ENCODE data around the gene RSPH6A. TPM values are rescaled to one million over a fixed set of nuclear protein-coding genes. Genes with fewer than 3 reads are reported as not detected.

Gene RSPH6A
- total and polyA plus RNA-seq, 2 of the 13 experiments (the other 11 are each of a cell fraction or from before 2014, with no cell fraction given), result 0.07 TPM; not detected in 1

DNA sequence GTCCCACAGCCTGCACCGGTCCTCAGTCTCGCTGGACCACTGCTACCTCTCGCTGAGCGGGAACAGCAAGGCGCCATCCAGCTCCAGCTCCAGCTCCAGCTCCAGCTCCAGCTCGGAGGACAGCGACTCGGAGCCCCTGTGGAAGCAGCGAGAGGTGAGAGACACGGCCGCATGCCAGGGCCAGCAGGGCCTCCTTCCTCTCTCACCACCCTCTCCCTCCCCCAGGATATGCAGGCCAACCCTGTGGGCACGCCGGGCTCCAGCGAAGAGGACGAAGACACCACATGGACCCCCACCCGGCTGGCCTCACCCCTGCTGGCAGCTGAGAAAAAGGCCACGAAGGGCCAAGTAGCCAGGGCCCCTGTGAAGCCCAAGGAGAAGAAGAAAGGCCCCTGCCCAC lies 53.4 kb downstream of the RSPH6A start:
- Histone ChIP-seq H3K4me2 (ENCODE audit: low read depth, low read length) (no peak overlapping the region), H3K4me3 (replicated peaks in 1 of 3; ENCODE audit: insufficient read depth in 1 of 3, low read depth in 2 of 3, low read length in 3 of 3) (no peak overlapping the region), H4K20me1 (ENCODE audit: insufficient read depth, low read length) (no peaks in the 10 kb centered on the region), H3K4me1 (ENCODE audit: insufficient read depth, low read length) (peaks cover 25% of the 10 kb centered on the region), H3K9me3 (ENCODE audit: low read length) (no peaks in the 10 kb centered on the region), H3K9ac (ENCODE audit: insufficient read depth, low read depth, low read length) (no peak overlapping the region), H3K27me3 (ENCODE audit: control insufficient read depth in 1 of 2, insufficient read depth in 2 of 2, low read length in 2 of 2) (peaks cover 12 to 41% of the 10 kb centered on the region in 2 experiments; a peak in 4 of 5 replicates), H2AFZ (ENCODE audit: low read length) (no peak overlapping the region), H3K79me2 (ENCODE audit: insufficient read depth, low read length) (no peaks in the 10 kb centered on the region), H3K36me3 (replicated peaks in 1 of 2; ENCODE audit: control insufficient read depth in 1 of 2, insufficient read depth in 2 of 2, low read length in 2 of 2) (no peaks in the 10 kb centered on the region), H3K27ac (ENCODE audit: extremely low read length, insufficient read depth, low read length) (no peak overlapping the region)
- POLR2A ChIA-PET, result interaction anchor here (1.7 kb wide), 1 partner anchor 8 kb away, joined by 6 read pairs; the partner anchor contains the start of gene SIX5
- CTCF ChIA-PET (ENCODE audit: low intra/inter-chr PET ratio, low total read pairs), result no interaction called here
- TF ChIP-seq, protein P1, sequence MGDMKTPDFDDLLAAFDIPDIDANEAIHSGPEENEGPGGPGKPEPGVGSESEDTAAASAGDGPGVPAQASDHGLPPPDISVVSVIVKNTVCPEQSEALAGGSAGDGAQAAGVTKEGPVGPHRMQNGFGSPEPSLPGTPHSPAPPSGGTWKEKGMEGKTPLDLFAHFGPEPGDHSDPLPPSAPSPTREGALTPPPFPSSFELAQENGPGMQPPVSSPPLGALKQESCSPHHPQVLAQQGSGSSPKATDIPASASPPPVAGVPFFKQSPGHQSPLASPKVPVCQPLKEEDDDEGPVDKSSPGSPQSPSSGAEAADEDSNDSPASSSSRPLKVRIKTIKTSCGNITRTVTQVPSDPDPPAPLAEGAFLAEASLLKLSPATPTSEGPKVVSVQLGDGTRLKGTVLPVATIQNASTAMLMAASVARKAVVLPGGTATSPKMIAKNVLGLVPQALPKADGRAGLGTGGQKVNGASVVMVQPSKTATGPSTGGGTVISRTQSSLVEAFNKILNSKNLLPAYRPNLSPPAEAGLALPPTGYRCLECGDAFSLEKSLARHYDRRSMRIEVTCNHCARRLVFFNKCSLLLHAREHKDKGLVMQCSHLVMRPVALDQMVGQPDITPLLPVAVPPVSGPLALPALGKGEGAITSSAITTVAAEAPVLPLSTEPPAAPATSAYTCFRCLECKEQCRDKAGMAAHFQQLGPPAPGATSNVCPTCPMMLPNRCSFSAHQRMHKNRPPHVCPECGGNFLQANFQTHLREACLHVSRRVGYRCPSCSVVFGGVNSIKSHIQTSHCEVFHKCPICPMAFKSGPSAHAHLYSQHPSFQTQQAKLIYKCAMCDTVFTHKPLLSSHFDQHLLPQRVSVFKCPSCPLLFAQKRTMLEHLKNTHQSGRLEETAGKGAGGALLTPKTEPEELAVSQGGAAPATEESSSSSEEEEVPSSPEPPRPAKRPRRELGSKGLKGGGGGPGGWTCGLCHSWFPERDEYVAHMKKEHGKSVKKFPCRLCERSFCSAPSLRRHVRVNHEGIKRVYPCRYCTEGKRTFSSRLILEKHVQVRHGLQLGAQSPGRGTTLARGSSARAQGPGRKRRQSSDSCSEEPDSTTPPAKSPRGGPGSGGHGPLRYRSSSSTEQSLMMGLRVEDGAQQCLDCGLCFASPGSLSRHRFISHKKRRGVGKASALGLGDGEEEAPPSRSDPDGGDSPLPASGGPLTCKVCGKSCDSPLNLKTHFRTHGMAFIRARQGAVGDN (CRISPR knock-in tag; IDR thresholded peaks at IDR 0.05), result peak; percentile 30
- TF ChIP-seq, protein P2, sequence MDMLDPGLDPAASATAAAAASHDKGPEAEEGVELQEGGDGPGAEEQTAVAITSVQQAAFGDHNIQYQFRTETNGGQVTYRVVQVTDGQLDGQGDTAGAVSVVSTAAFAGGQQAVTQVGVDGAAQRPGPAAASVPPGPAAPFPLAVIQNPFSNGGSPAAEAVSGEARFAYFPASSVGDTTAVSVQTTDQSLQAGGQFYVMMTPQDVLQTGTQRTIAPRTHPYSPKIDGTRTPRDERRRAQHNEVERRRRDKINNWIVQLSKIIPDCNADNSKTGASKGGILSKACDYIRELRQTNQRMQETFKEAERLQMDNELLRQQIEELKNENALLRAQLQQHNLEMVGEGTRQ (IDR thresholded peaks at IDR 0.05; ENCODE audit: low read depth, low read length), result no peak
- TF ChIP-seq, protein P2 (CRISPR knock-in tag; IDR thresholded peaks at IDR 0.05; ENCODE audit: borderline replicate concordance), result no peak
- TF ChIP-seq ZSCAN25 (CRISPR knock-in tag; IDR thresholded peaks at IDR 0.05), result peak; percentile 73; the same call in 1 of the 2 replicates
- intact Hi-C loops (cut with micrococcal nuclease; ENCODE audit: unreplicated experiment), result no loop called here
- 36% methylated on average over 12 of the region's 17 CpGs for WGBS (ENCODE audit: low lambda C conversion rate)
- no TSS peak for BruUV-seq (replicated peaks)
- DNase-seq (ENCODE audit: low spot score), result no peak
- ATAC-seq, result no peak
- no peak for FAIRE-seq
- in situ Hi-C loops (cut with HindIII; ENCODE audit: extremely low pct_ligation_motif_present, low pct_unique_long_range_greater_than_20kb), result no loop called here

All from HepG2 (cell line).